Adrenal gland (tissue), 12 donors: ENCODE results near the gene ZNF358. TPM values are rescaled to one million over a fixed set of nuclear protein-coding genes. Genes with fewer than 3 reads are reported as not detected.

Experiments used
- DNase-seq, 7 donors: peaks; one replicate each; pipeline ENCODE4 v3.0.0-alpha.2; 2019 to 2020
- H3K27ac ChIP-seq, 5 donors: fragments of 200-600 bp; sonication (generic) in 4 of 5; 1 replicate in 3 of 5; 2 replicates in 2 of 5; pipeline versions ENCODE4 v1.5.1 to v1.8.0; 2016 to 2020; ENCODE audit warnings: mild to moderate bottlenecking in 1 of 5
- H3K27me3 ChIP-seq: fragments of 200-600 bp; 2 replicates; pipeline ENCODE4 v1.8.0; 2021
- H3K36me3 ChIP-seq, 2 donors: fragments of 200-600 bp; replicated peaks in 1 of 2; 1 replicate in 1 of 2; 2 replicates in 1 of 2; pipeline versions ENCODE4 v1.5.1 to v1.8.0; 2018 to 2022
- H3K4me1 ChIP-seq, 2 donors: fragments of 200-600 bp; replicated peaks in 1 of 2; 1 replicate in 1 of 2; 2 replicates in 1 of 2; pipeline versions ENCODE4 v1.5.1 to v1.8.0; 2018 to 2021
- H3K4me3 ChIP-seq, 4 donors: fragments of 200-600 bp; sonication (generic) in 3 of 4; one replicate each; pipeline ENCODE4 v1.5.1; 2016 to 2018
- H3K9me3 ChIP-seq, 3 donors: fragments of 200-600 bp; sonication (generic) in 1 of 3; replicated peaks in 1 of 3; 1 replicate in 2 of 3; 2 replicates in 1 of 3; pipeline versions ENCODE4 v1.5.1 to v1.8.0; 2016 to 2021
- CTCF ChIP-seq, 6 experiments: fragments of 450-650 bp in 4 of 6; fragments of 200-600 bp in 2 of 6; sonication (generic) in 1 of 6; IDR thresholded peaks; 1 replicate in 5 of 6; 2 replicates in 1 of 6; pipeline versions ENCODE4 v1.5.1 to v1.8.0; 2016 to 2021; ENCODE audit warnings: antibody characterized with exemption in 6 of 6, mild to moderate bottlenecking in 2 of 6, moderate library complexity in 1 of 6
- POLR2A ChIP-seq, 2 donors: fragments of 450-650 bp; IDR thresholded peaks; one replicate each; pipeline ENCODE4 v1.6.1; 2017; ENCODE audit warnings: antibody characterized with exemption in 2 of 2, mild to moderate bottlenecking in 2 of 2, moderate library complexity in 1 of 2
- WGBS, 4 donors: extraction: QIAGEN DNeasy Blood & Tissue Kit in 2 of 4; methylation state at CpG; one replicate each; pipeline versions ENCODE4 v1.1.5 to v1.1.7; 2013 to 2017; 5-methylcytosine and 5-hydroxymethylcytosine counted together
- intact Hi-C, 2 donors: fragments of 100-400 bp; cut with DNase I; formaldehyde crosslinking; loops; one replicate each; pipeline versions ENCODE4 v1.14.1 to v1.15.0; 2022 to 2023
- polyA plus RNA-seq, 3 donors: library from polyadenylated mRNA; stranded (reverse); fragments of 200-250 nt in 2 of 3; fragments of 350-450 nt in 1 of 3; fragmentation: Illumina TruSeq in 1 of 3; extraction: RNeasy Lipid Tissue Mini Kit (QIAGEN cat#74804) in 1 of 3; gene quantifications; one replicate each; pipeline ENCODE4 v1.2.3, GENCODE V29; 2013 to 2014
- total RNA-seq, 9 donors: library from RNA; depleted of rRNA in 4 of 9; stranded (reverse); fragments of >200 nt in 4 of 9; fragments of 120-200 nt in 1 of 9; fragmentation: NEBNext Ultra II Directional in 1 of 9; extraction: Animal tissue kit (Norgen Biotek cat#: 25700) in 1 of 9; gene quantifications; one replicate each; pipeline versions ENCODE4 v1.1.0 to v1.2.4, GENCODE V29; 2013 to 2023
- donor health status: healthy with polysubstance abuse.
- donor health status: Bipolar disorder and iron deficiency.
- donor health status: DM: yes; HTN: yes; CAD: no.
- donor health status: DM: no; HTN: no; CAD: no.
- donor health status: DM: no; HTN: no; CAD: no.
- donor health status: DM: yes; HTN: yes; CAD: no.

Gene ZNF358
- total and polyA plus RNA-seq, 12 donors, result 12.8 to 197 (median 101) TPM

- WGBS, 4 donors, result 90 to 96% (median 95%) methylated on average over 17 to 33 of the region's 33 CpGs
- TF ChIP-seq POLR2A (IDR thresholded peaks at IDR 0.05) (no peak), CTCF (IDR thresholded peaks at IDR 0.05) (no peak)
- intact Hi-C loops, result loop anchor here (10.0 kb wide), 3 partner anchors 135 to 175 kb away; no protein-coding TSS in a partner anchor
Observed at GRCh38 chr19:7529610-7530490, 13.9 kb downstream of the ZNF358 start.

GRCh38 chr19:7533281-7533885 lies 17.5 kb downstream of the ZNF358 start:
- Histone ChIP-seq H3K27me3 (no peaks in the 10 kb centered on the region), H3K9me3 (no peaks in the 10 kb centered on the region)
- TF ChIP-seq CTCF (IDR thresholded peaks at IDR 0.05), result no peak

More at GRCh38 chr19:7529610-7530490, 13.9 kb downstream of the ZNF358 start:
- Histone ChIP-seq H3K4me3 (no peak overlapping the region), H3K9me3 (no peaks in the 10 kb centered on the region), H3K27me3 (no peaks in the 10 kb centered on the region), H3K27ac (no peak overlapping the region), H3K36me3 (peaks cover 0 to 57% of the 10 kb centered on the region in 2 donors), H3K4me1 (peaks cover 3% of the 10 kb centered on the region in 2 donors)
- no peak for DNase-seq

GRCh38 chr19:7533925-7534480 lies 18.1 kb downstream of the ZNF358 start:
- Histone ChIP-seq H3K27ac (peak overlapping the region; percentile 85 to 96 (median 88)), H3K4me1 (peaks cover 10% of the 10 kb centered on the region in 2 donors), H3K9me3 (no peaks in the 10 kb centered on the region), H3K36me3 (peaks cover 0 to 33% of the 10 kb centered on the region in 2 donors), H3K4me3 (peak overlapping the region in 3 of 4 donors; percentile 78 to 98 (median 81)), H3K27me3 (no peaks in the 10 kb centered on the region)
- TF ChIP-seq POLR2A (IDR thresholded peaks at IDR 0.05) (peak in 1 of 2 donors; percentile 85), CTCF (IDR thresholded peaks at IDR 0.05) (no peak)
- intact Hi-C loops, result loop anchor here in 1 of 2 donors (10.0 kb wide), 2 partner anchors 149 to 179 kb away; no protein-coding TSS in a partner anchor
- peak; percentile 89 to 94 (median 90) for DNase-seq
- 0 to 1% (median 1%) methylated on average over 32 to 41 of the region's 41 CpGs for WGBS, 4 donors

More at GRCh38 chr19:7533281-7533885, 17.5 kb downstream of the ZNF358 start:
- peak; percentile 56 to 78 (median 70) for DNase-seq
- Histone ChIP-seq H3K4me1 (peaks cover 10% of the 10 kb centered on the region in 2 donors), H3K27ac (peak overlapping the region; percentile 85 to 96 (median 88)), H3K4me3 (peak overlapping the region in 2 of 4 donors; percentile 81 to 98), H3K36me3 (peaks cover 0 to 33% of the 10 kb centered on the region in 2 donors)
- intact Hi-C loops, result loop anchor here in 1 of 2 donors (10.0 kb wide), 2 partner anchors 149 to 179 kb away; no protein-coding TSS in a partner anchor
- 25 to 30% (median 28%) methylated on average over 4 to 30 of the region's 30 CpGs for WGBS, 4 donors
